K562 treated with DMSO at 1 percent for 4 hours (cell line): Measurements from ENCODE around the gene KRI1. TPM values are rescaled to one million over a fixed set of nuclear protein-coding genes. Genes with fewer than 3 reads are reported as not detected.

Experiments used
- total RNA-seq: library from RNA; unstranded; fragments of 300-600 nt; gene quantifications from 2 replicates; pipeline ENCODE4 v1.2.3, GENCODE V29; 2022; ENCODE audit not compliant: insufficient read depth

KRI1 gene
- total RNA-seq: 31.8 and 31.9 TPM in 2 replicates

GRCh38 chr19:10565567-10566407 is at the start of gene KRI1:
KRI1 (minus strand) TSS chr19:10566010; CDS start chr19:10565999, 11 bp downstream.

GRCh38 chr19:10587022-10587838 is 21.4 kb upstream of the KRI1 start, which contains the start of gene AP1M2:
AP1M2 (minus strand) TSS chr19:10587312; CDS start chr19:10587231, 81 bp downstream.

GRCh38 chr19:10568826-10569651 is 3.2 kb upstream of the KRI1 start, which contains the start of gene CDKN2D:
CDKN2D (minus strand) TSS chr19:10568979; CDS start chr19:10568653, 326 bp downstream.

GRCh38 chr19:10543420-10544241 is 22.2 kb downstream of the KRI1 start, which contains the start of gene ATG4D:
ATG4D (plus strand) TSS chr19:10543904; CDS start chr19:10544091, 187 bp downstream.

GRCh38 chr19:10517361-10517759 is 48.5 kb downstream of the KRI1 start, which contains the start of gene S1PR5:
S1PR5 (minus strand) TSS chr19:10517447; CDS start chr19:10515011, 2,436 bp downstream.

Other genes starting within 250 kb of the KRI1 start
- gene FDX2, start 250.0 kb downstream of the KRI1 start, total RNA-seq: 27.8 and 42.6 TPM in 2 replicates
- 60.1 and 84.3 TPM in 2 replicates for gene RAVER1, start 232.5 kb downstream of the KRI1 start, total RNA-seq
- gene ICAM3, start 226.4 kb downstream of the KRI1 start, total RNA-seq: 8.1 and 15.6 TPM in 2 replicates
- gene TYK2, start 185.4 kb downstream of the KRI1 start, total RNA-seq: 128 and 144 TPM in 2 replicates
- 266 and 284 TPM in 2 replicates for gene CDC37, start 162.5 kb downstream of the KRI1 start, total RNA-seq
- 8.9 and 20.3 TPM in 2 replicates for gene PDE4A, start 145.5 kb downstream of the KRI1 start, total RNA-seq
- gene KEAP1, start 62.7 kb downstream of the KRI1 start, total RNA-seq: 50.6 and 59.5 TPM in 2 replicates
- gene S1PR5, start 48.6 kb downstream of the KRI1 start, total RNA-seq: not detected in 2 replicates
- gene ATG4D, start 22.1 kb downstream of the KRI1 start, total RNA-seq: 64.0 and 67.0 TPM in 2 replicates
- gene CDKN2D, start 3.0 kb upstream of the KRI1 start, total RNA-seq: 38.7 and 39.7 TPM in 2 replicates
- not detected in 2 replicates for gene AP1M2, start 21.3 kb upstream of the KRI1 start, total RNA-seq
- gene SLC44A2, start 59.5 kb upstream of the KRI1 start, total RNA-seq: 34.4 and 49.9 TPM in 2 replicates
- gene ILF3, start 88.3 kb upstream of the KRI1 start, total RNA-seq: 192 and 224 TPM in 2 replicates
- gene QTRT1, start 135.4 kb upstream of the KRI1 start, total RNA-seq: 15.1 and 15.8 TPM in 2 replicates
- 230 and 243 TPM in 2 replicates for gene DNM2, start 152.1 kb upstream of the KRI1 start, total RNA-seq